ENCODE measurements around the gene RAE1.

DNA sequence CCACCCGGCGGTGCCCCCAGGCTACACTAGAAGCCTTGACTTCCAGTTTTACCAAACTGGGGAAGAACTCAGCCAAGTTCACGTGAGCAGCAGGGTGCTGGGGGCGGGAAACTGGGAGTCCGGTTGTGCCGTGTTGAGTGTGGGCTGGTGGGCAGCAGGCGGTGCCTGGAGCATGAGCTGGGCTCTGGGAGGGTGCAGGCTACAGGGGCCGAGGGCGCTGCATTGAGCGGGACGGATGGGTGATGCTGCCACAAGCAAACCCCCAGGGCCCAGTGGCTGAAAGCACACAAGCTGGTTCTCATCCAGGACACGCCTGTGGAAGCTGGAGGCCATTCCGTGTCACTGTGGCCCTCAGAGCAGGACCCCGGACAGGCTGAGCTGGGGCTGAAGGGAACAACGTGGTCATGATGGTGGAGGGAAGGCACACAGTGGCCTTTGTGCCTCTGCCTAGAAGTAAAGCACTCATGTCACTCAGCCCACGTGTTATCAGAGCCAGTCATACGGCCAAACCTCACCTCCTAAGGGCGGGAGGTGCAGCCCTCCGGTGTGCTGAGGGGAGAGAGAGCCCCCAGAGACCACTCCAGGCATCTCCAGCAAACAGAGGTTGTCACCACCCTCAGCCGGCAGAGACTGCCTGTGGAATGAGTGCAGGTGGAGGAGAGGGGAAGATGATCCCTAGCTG lies 69.7 kb downstream of the RAE1 start:
- TF ChIP-seq, protein P1, sequence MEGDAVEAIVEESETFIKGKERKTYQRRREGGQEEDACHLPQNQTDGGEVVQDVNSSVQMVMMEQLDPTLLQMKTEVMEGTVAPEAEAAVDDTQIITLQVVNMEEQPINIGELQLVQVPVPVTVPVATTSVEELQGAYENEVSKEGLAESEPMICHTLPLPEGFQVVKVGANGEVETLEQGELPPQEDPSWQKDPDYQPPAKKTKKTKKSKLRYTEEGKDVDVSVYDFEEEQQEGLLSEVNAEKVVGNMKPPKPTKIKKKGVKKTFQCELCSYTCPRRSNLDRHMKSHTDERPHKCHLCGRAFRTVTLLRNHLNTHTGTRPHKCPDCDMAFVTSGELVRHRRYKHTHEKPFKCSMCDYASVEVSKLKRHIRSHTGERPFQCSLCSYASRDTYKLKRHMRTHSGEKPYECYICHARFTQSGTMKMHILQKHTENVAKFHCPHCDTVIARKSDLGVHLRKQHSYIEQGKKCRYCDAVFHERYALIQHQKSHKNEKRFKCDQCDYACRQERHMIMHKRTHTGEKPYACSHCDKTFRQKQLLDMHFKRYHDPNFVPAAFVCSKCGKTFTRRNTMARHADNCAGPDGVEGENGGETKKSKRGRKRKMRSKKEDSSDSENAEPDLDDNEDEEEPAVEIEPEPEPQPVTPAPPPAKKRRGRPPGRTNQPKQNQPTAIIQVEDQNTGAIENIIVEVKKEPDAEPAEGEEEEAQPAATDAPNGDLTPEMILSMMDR (IDR thresholded peaks at IDR 0.05): no peak
- no peak for TF ChIP-seq POLR2A (IDR thresholded peaks at IDR 0.05)
